HG03135 (cell line): ENCODE results near the gene GPATCH4.

Experiments used
- ATAC-seq: cut with Tn5 transposase; IDR thresholded peaks from one replicate; pipeline ENCODE4 v1.9.1; 2021; ENCODE audit warnings: mild to moderate bottlenecking, moderate library complexity; ENCODE audit not compliant: unreplicated experiment

Gene GPATCH4

DNA sequence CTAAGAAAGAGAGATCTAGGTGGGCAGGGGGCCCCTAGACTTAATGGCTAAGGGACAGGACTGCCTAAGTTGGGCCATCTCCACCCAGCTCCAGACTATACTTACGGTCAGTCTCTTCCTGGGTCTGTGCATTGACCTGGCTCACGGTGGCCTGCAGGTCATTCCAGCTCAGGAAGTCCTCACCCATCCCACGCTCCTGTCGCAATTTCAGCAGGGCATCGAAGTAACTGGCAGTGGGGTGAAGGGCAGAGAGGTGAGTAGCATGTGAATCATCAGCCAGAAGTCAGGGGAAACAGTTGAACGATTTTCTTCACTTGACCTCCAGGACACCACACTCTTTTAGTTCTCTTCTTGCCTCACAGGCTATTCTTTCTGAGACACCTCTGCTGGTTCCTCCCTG is 49.4 kb downstream of the GPATCH4 start:
- no peak for ATAC-seq

DNA sequence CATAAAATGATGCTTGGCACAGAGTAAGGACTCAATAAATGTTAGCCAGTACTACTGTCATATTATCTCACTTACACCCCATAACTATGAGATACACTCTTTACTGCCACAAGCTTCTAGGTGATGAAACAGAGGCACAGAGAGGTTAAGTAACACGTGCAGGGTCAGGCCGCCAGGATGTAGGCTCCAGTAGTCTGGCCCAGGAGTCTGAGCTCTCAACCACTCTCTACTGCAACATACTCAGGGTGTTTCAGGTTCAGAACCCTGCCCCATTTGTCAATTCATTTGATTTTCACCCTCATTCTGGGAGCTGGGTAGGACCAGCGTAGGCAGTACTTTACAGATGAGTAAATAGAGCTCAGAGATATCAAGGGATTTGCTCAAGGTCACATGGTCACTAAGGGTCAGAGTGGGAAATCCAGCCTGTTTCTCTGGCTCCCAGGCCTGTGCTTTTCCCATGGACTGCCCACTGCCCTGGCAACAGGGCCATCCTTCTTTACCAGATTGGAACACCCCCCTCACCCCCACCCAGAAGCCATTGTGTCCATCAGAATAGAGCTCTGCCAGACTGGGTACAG is 50.1 kb downstream of the GPATCH4 start:
- no peak for ATAC-seq

DNA sequence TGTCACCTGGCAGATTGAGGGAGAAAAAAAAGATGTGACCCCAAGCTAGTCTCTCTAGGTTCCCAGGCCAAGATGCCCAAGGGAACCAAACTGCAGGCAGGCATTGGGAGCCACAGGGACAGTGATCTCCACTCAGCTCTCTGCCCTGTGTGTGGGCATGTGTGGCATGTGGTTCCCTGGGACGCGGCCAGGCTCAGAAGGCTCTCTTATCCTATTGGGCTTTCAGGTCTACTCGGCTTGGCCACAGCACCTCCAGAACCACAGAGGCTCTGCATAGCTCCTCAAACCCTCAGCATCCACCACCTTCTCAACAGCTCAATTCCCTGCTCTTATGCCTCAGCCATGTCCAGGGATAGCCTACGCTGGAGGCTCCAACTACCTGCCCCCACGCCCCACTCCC is 50.9 kb downstream of the GPATCH4 start:
- no peak for ATAC-seq

DNA sequence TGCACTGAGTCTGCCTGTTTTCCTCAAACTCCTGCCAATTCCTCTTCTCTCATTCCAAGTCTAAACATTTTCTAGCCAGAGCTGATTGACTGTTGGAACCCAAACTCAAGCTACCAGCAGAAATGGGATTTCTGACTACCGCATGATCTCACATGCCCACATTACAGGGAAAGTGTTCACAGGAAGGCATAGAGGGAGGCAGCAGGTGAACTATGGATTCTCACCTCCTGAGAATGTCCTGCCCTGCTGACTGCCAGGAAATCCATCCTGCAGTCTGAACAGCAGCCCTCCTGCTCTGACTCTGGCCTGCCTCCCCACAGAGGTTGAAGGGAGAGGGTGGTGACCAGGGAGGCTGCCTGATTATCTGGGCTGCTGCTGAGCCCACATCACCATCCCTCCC is 51.4 kb downstream of the GPATCH4 start:
- no peak for ATAC-seq

DNA sequence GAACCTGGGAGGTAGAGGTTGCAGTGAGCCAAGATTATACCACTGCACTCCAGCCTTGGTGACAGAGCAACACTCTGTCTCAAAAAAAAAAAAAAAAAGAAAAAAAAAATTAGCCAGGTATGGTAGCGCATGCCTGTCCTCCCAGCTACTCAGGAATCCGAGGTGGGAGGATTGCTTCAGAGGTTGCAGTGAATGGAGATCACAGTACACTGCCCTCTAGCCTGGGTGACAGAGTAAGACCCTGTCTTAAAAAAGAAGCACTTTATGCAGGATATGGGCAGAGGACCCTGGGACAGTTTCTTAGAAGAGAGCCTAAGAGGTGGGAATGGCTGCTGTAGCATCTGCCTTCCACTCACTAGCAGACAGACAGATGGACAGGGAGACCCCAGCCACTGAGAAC is 51.9 kb downstream of the GPATCH4 start:
- no peak for ATAC-seq

DNA sequence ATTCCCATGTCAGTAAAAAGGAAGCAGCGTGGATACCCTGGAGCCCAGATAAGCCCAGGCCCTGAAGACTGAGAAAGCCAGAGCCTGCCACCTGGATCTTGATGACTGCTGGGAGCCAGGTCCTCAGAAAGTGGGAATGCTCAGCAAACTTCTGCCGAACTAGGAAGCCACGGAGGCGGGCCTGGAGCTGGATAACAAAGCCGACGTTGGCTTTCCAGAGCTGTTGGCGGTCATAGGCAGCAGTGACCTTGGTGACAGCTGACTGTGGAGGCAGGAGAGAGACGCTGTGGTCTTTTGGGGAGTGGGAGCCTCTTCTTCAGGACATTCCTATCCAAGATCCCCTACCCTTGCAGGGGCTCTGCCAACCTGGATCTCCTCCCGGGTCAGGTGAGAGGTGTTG is 53.3 kb downstream of the GPATCH4 start:
- ATAC-seq: no peak

DNA sequence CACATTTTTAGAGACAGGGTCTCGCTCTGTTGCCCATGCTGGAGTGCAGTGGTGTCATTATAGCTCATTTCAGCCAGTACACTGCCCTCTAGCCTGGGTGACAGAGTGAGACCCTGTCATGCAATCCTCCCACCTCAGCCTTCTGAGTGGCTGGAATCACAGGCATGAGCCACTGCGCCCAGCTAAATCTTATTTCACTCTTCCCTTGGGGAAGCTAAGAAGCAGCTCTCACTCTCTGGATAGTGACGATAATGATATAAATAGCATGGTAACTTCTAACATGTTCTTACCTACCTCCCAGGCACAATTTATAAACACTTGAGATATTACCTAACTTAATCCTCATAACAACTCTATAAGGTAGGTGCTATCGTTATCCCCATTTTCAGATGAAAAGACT is 53.8 kb downstream of the GPATCH4 start:
- no peak for ATAC-seq

DNA sequence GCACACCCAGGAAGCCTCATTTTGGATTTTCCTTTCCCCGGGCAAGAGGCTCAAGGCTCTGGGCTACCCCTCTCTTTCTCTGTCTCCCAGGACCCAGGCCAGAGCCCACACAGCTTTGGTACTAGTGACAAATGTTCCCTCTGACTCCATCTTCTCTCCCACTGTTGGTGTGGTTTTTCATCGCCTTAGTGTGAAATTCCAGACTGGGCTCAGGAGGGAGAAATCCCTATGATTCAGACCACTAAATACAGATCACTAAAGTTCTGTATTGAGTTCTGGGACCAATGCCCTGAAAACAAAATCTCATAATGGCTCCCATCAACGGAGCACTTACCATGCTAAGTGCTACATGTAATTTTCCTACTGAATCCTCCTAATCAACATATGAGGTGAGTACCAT is 55.0 kb downstream of the GPATCH4 start:
- no peak for ATAC-seq

DNA sequence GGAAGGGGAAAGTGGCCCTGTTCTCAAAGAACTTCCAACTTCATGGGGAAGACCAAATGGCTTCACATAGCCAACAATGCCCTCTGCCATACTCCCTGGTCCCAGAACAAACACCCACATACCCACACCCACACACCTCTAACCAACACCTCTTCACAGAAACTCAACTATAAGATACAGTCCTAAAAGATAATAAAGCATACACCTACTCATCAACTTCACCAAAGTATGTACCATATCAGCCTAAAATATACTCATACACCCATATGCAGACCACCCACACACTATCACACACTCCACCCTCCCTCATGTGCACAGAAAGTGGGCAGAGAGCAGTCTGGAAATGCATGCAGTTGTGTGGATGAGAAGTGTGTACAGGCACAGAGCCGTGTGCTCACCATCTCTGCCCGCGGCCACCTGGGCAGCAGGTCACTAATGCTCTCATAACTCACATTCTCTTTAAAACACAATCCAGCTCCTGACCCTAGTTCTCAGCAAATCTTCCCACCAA is 56.6 kb downstream of the GPATCH4 start:
- ATAC-seq: no peak
